A673 (cell line): ENCODE measurements around the gene CHRNG. TPM values are rescaled to one million over a fixed set of nuclear protein-coding genes. Genes with fewer than 3 reads are reported as not detected.

ENCODE experiments used
- BruUV-seq: library from RNA; stranded (reverse); fragments of 400-500 nt; replicated peaks from 2 replicates; lab custom pipeline; 2021; lab: Mats Ljungman, UMichigan
- CTCF ChIA-PET: fragments of 300-600 bp; sonication (Branson Sonifier 250); formaldehyde crosslinking; loops from one replicate; lab custom pipeline; 2022; ENCODE audit warnings: antibody characterized with exemption; lab: Charles Lee
- POLR2A ChIA-PET: fragments of 300-600 bp; sonication (Branson Sonifier 250); formaldehyde crosslinking; loops from one replicate; lab custom pipeline; 2022; ENCODE audit warnings: antibody characterized with exemption; ENCODE audit not compliant: low non-redundant PET; lab: Charles Lee
- DNase-seq: peaks from one replicate; pipeline ENCODE4 v3.0.0-alpha.2; 2015; ENCODE audit warnings: low spot score
- H3K27ac ChIP-seq: fragments of 200-600 bp; sonication (generic); 2 replicates; pipeline ENCODE4 v1.5.1; 2016; ENCODE audit warnings: mixed run types, low read depth, mild to moderate bottlenecking, mixed read lengths, antibody characterized with exemption, low read length; ENCODE audit not compliant: poor library complexity, severe bottlenecking
- H3K27me3 ChIP-seq: fragments of 200-600 bp; sonication (generic); replicated peaks from 2 replicates; pipeline ENCODE4 v1.6.1; 2017; ENCODE audit warnings: mixed run types, low read depth, mild to moderate bottlenecking, mixed read lengths, antibody characterized with exemption, low read length; ENCODE audit not compliant: insufficient read depth, poor library complexity
- H3K36me3 ChIP-seq: fragments of 200-600 bp; sonication (generic); 2 replicates; pipeline ENCODE4 v1.6.1; 2016; ENCODE audit warnings: mixed run types, mild to moderate bottlenecking, mixed read lengths, antibody characterized with exemption, low read length; ENCODE audit not compliant: insufficient read depth, poor library complexity, severe bottlenecking
- H3K4me1 ChIP-seq: fragments of 200-600 bp; sonication (generic); 2 replicates; pipeline ENCODE4 v1.6.1; 2017; ENCODE audit warnings: mixed run types, mild to moderate bottlenecking, mixed read lengths, antibody characterized with exemption, low read length; ENCODE audit not compliant: insufficient read depth, poor library complexity, severe bottlenecking
- H3K4me3 ChIP-seq: fragments of 200-600 bp; sonication (generic); 2 replicates; pipeline ENCODE4 v1.5.1; 2016; ENCODE audit warnings: low read depth, mixed run types, mild to moderate bottlenecking, mixed read lengths, low read length; ENCODE audit not compliant: poor library complexity, severe bottlenecking
- H3K9me3 ChIP-seq: fragments of 200-600 bp; sonication (generic); 2 replicates; pipeline ENCODE4 v1.6.1; 2016; ENCODE audit warnings: mixed run types, low read depth, mild to moderate bottlenecking, mixed read lengths, antibody characterized with exemption, low read length; ENCODE audit not compliant: poor library complexity, severe bottlenecking
- EZH2 ChIP-seq: fragments of 200-600 bp; sonication (generic); IDR thresholded peaks from 2 replicates; pipeline ENCODE4 v1.6.1; 2017; ENCODE audit warnings: borderline replicate concordance, low read depth, mild to moderate bottlenecking, mixed read lengths, antibody characterized with exemption, low read length; ENCODE audit not compliant: poor library complexity, severe bottlenecking
- intact Hi-C: fragments of 100-400 bp; cut with micrococcal nuclease; formaldehyde crosslinking; loops from one replicate; pipeline ENCODE4 v1.10.0; 2022; ENCODE audit not compliant: unreplicated experiment
- total RNA-seq: library from RNA; stranded (reverse); gene quantifications from 2 replicates; pipeline ENCODE4 v1.2.3, GENCODE V29; 2021
- TF ChIP-seq, protein P1 (sequence below): fragments of 300-800, 200-600 bp; sonication (generic); conservative IDR thresholded peaks from 2 replicates; pipeline ENCODE4 v1.5.1; 2017; ENCODE audit warnings: low read depth, mild to moderate bottlenecking, antibody characterized with exemption, low read length, moderate library complexity, mixed read lengths

Gene CHRNG
- total RNA-seq, 1 experiment from 2014 or later = not detected

DNA sequence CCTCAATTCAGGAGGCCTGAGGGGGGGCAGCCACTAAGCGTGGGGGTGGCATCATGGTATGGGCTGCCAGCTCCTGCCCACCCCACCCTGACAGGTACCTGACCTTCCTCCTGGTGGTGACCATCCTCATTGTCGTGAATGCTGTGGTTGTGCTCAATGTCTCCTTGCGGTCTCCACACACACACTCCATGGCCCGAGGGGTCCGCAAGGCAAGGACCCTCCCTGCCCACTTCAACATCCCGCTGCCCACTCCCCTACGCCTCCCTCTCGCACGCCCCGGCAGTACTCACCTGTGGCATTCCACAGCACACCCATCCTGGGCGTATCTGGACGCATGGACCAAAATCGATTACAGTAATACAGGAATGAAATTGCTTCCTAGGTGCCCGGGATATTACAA is 4.0 kb downstream of the CHRNG start:
- no peaks in the 10 kb centered on the region for H3K4me1 ChIP-seq
- intact Hi-C loops = no loop called here
- DNase-seq = no peak
- peaks cover 9% of the 10 kb centered on the region for H3K36me3 ChIP-seq
- BruUV-seq = no TSS peak
- CTCF ChIA-PET = no interaction called here
- no peak overlapping the region for H3K4me3 ChIP-seq
- H3K27me3 ChIP-seq = no peaks in the 10 kb centered on the region
- H3K27ac ChIP-seq = no peak overlapping the region
- no peaks in the 10 kb centered on the region for H3K9me3 ChIP-seq
- POLR2A ChIA-PET = no interaction called here
- no peak for TF ChIP-seq EZH2
- TF ChIP-seq, protein P1, sequence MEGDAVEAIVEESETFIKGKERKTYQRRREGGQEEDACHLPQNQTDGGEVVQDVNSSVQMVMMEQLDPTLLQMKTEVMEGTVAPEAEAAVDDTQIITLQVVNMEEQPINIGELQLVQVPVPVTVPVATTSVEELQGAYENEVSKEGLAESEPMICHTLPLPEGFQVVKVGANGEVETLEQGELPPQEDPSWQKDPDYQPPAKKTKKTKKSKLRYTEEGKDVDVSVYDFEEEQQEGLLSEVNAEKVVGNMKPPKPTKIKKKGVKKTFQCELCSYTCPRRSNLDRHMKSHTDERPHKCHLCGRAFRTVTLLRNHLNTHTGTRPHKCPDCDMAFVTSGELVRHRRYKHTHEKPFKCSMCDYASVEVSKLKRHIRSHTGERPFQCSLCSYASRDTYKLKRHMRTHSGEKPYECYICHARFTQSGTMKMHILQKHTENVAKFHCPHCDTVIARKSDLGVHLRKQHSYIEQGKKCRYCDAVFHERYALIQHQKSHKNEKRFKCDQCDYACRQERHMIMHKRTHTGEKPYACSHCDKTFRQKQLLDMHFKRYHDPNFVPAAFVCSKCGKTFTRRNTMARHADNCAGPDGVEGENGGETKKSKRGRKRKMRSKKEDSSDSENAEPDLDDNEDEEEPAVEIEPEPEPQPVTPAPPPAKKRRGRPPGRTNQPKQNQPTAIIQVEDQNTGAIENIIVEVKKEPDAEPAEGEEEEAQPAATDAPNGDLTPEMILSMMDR = no peak

DNA sequence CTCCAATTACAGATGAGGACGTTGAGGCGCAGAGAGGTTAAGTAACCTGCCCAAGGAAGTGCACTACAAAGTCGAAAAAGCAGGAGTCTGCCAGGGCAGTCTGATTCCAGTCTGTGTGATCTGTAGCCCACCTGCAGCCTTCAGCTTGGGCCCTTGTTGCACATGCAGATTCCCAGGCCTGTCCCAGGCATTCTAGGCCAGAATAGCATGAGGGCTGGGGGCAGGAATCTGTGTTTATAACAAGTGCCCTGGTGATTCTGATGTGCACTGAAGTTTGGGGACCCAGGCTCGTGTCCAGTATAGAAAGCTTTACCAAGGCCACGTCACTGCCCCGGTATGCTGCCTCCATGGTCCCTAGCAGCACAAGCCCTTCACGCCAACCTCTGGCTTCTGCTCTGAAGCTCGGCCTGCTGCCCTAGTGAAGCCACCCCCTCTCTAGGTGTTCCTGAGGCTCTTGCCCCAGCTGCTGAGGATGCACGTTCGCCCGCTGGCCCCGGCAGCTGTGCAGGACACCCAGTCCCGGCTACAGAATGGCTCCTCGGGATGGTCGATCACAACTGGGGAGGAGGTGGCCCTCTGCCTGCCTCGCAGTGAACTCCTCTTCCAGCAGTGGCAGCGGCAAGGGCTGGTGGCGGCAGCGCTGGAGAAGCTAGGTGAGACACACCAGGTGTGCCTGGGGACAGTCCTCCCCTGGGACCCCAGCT is 4.6 kb downstream of the CHRNG start:
- no peak for TF ChIP-seq EZH2
- TF ChIP-seq, protein P1 = no peak
- Histone ChIP-seq H3K27me3 (no peaks in the 10 kb centered on the region), H3K9me3 (no peaks in the 10 kb centered on the region), H3K4me1 (no peaks in the 10 kb centered on the region), H3K27ac (no peak overlapping the region), H3K4me3 (no peak overlapping the region), H3K36me3 (peaks cover 13% of the 10 kb centered on the region)
- POLR2A ChIA-PET = no interaction called here
- no TSS peak for BruUV-seq
- no peak for DNase-seq
- intact Hi-C loops = no loop called here
- CTCF ChIA-PET = no interaction called here

DNA sequence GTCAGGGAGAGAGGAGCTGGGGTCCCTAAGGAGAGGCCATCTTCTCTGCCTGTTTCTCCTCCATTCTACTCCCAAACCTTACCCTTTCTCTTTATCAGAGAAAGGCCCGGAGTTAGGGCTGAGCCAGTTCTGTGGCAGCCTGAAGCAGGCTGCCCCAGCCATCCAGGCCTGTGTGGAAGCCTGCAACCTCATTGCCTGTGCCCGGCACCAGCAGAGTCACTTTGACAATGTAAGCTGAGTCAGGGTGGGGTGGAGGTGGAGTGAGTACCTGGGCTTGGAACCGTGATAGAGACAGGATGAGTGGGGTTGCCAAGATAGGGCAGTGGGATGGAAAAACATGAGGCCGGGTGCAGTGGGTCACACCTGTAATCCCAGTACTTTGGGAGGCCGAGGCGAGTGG is 5.2 kb downstream of the CHRNG start:
- ChIA-PET CTCF (no interaction called here), POLR2A (no interaction called here)
- peaks cover 13% of the 10 kb centered on the region for H3K36me3 ChIP-seq
- no peaks in the 10 kb centered on the region for H3K27me3 ChIP-seq
- no peak for DNase-seq
- no peak overlapping the region for H3K27ac ChIP-seq
- no peaks in the 10 kb centered on the region for H3K4me1 ChIP-seq
- H3K4me3 ChIP-seq = no peak overlapping the region
- intact Hi-C loops = no loop called here
- no peaks in the 10 kb centered on the region for H3K9me3 ChIP-seq
- TF ChIP-seq, protein P1 = no peak
- no peak for TF ChIP-seq EZH2
- no TSS peak for BruUV-seq
